GM12801 (cell line): ENCODE measurements around the gene FRA10AC1.

Experiments
- CTCF ChIP-seq: IDR thresholded peaks from one replicate; pipeline ENCODE4 v1.5.1; 2011; ENCODE audit warnings: control low read depth; ENCODE audit not compliant: insufficient read length; ENCODE audit errors: extremely low read depth

Gene FRA10AC1

GRCh38 chr10:93742633-93743349 is 40.4 kb upstream of the FRA10AC1 start:
- TF ChIP-seq CTCF = no peak

- no peak for TF ChIP-seq CTCF
Measured at GRCh38 chr10:93741367-93741766, 39.0 kb upstream of the FRA10AC1 start.

GRCh38 chr10:93726024-93726423 is 23.6 kb upstream of the FRA10AC1 start:
- no peak for TF ChIP-seq CTCF

GRCh38 chr10:93723153-93723552 is 20.8 kb upstream of the FRA10AC1 start:
- no peak for TF ChIP-seq CTCF

GRCh38 chr10:93722550-93722949 is 20.2 kb upstream of the FRA10AC1 start:
- TF ChIP-seq CTCF = no peak

GRCh38 chr10:93719901-93720300 is 17.5 kb upstream of the FRA10AC1 start:
- no peak for TF ChIP-seq CTCF

GRCh38 chr10:93718937-93719725 is 16.7 kb upstream of the FRA10AC1 start:
- no peak for TF ChIP-seq CTCF
